Brain microvascular endothelial cell (primary cell): Measurements from ENCODE around the gene PATJ.
"Not testable (repeated sequence)": the region's sequence is repeated elsewhere in the genome, so short reads cannot be mapped to it uniquely, and the experiment has no call there.

Source experiments
- DNase-seq: peaks from one replicate; pipeline ENCODE4 v3.0.0-alpha.2; 2020
- H3K27ac ChIP-seq: fragments of 250-450 bp; sonication (Bioruptor Pico); 2 replicates; pipeline ENCODE4 v1.5.1; 2020; ENCODE audit warnings: mild to moderate bottlenecking, moderate library complexity
- H3K27me3 ChIP-seq: fragments of 250-450 bp; sonication (Bioruptor Pico); replicated peaks from 2 replicates; pipeline ENCODE4 v1.5.1; 2020; ENCODE audit warnings: mild to moderate bottlenecking
- H3K36me3 ChIP-seq: fragments of 250-450 bp; sonication (Bioruptor Pico); replicated peaks from 2 replicates; pipeline ENCODE4 v1.5.1; 2020; ENCODE audit warnings: mild to moderate bottlenecking
- H3K4me3 ChIP-seq: 2 replicates; pipeline ENCODE4 v1.5.1; 2011; ENCODE audit warnings: low read depth, mild to moderate bottlenecking, control low read depth, low read length, moderate library complexity
- in situ Hi-C: cut with HindIII; loops from 2 replicates; pipeline ENCODE4 v1.10.0; 2017; ENCODE audit warnings: low sequenced_read_pairs, low pct_ligation_motif_present
- TF ChIP-seq, protein P1 (sequence below): IDR thresholded peaks from 2 replicates; pipeline ENCODE4 v1.5.1; 2011; ENCODE audit warnings: low read depth, mild to moderate bottlenecking, moderate library complexity, low read length, control low read depth, inconsistent platforms; ENCODE audit errors: missing control alignments

PATJ gene

GRCh38 chr1:61892977-61893376, 150.7 kb downstream of the PATJ start:
- Histone ChIP-seq H3K27me3 (no peaks in the 10 kb centered on the region), H3K4me3 (no peak overlapping the region), H3K36me3 (no peaks in the 10 kb centered on the region), H3K27ac (no peak overlapping the region)
- TF ChIP-seq, protein P1, sequence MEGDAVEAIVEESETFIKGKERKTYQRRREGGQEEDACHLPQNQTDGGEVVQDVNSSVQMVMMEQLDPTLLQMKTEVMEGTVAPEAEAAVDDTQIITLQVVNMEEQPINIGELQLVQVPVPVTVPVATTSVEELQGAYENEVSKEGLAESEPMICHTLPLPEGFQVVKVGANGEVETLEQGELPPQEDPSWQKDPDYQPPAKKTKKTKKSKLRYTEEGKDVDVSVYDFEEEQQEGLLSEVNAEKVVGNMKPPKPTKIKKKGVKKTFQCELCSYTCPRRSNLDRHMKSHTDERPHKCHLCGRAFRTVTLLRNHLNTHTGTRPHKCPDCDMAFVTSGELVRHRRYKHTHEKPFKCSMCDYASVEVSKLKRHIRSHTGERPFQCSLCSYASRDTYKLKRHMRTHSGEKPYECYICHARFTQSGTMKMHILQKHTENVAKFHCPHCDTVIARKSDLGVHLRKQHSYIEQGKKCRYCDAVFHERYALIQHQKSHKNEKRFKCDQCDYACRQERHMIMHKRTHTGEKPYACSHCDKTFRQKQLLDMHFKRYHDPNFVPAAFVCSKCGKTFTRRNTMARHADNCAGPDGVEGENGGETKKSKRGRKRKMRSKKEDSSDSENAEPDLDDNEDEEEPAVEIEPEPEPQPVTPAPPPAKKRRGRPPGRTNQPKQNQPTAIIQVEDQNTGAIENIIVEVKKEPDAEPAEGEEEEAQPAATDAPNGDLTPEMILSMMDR = no peak
- no peak for DNase-seq
- in situ Hi-C loops = no loop called here

- H3K36me3 ChIP-seq, in situ Hi-C loops, DNase-seq, H3K4me3 ChIP-seq, H3K27ac ChIP-seq, H3K27me3 ChIP-seq: not testable (repeated sequence)
Observed at GRCh38 chr1:61894296-61894695, 152.0 kb downstream of the PATJ start.

GRCh38 chr1:61895175-61895574, 152.9 kb downstream of the PATJ start:
- H3K27me3 ChIP-seq = no peaks in the 10 kb centered on the region
- in situ Hi-C loops = no loop called here
- TF ChIP-seq, protein P1 = no peak
- H3K27ac ChIP-seq = no peak overlapping the region
- H3K4me3 ChIP-seq = no peak overlapping the region
- no peak for DNase-seq
- H3K36me3 ChIP-seq = no peaks in the 10 kb centered on the region

GRCh38 chr1:61898658-61899057, 156.4 kb downstream of the PATJ start:
- Histone ChIP-seq H3K27me3 (no peaks in the 10 kb centered on the region), H3K27ac (no peak overlapping the region), H3K36me3 (no peaks in the 10 kb centered on the region), H3K4me3 (no peak overlapping the region)
- TF ChIP-seq, protein P1 = no peak
- DNase-seq = no peak
- in situ Hi-C loops = no loop called here

DNA sequence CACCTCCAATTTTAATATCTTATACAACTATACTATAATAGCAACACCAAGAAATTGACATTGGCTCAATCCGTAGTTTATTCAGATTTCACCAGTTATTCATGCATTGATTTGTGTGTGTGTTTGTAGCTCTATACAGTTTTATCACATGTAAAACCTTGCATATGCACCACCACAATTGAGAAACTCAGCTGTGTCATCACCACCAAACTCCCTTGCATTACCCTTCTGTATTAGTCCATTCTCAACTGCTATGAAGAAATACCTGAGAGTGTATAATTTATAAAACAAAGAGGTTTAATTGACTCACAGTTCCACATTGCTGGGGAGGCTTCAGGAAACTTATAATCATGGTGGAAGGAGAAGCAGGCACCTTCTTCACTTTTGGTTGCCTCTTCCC, 162.1 kb downstream of the PATJ start:
- Histone ChIP-seq H3K27ac (no peak overlapping the region), H3K36me3 (no peaks in the 10 kb centered on the region), H3K4me3 (no peak overlapping the region), H3K27me3 (no peaks in the 10 kb centered on the region)
- TF ChIP-seq, protein P1 = no peak
- in situ Hi-C loops = no loop called here
- no peak for DNase-seq

DNA sequence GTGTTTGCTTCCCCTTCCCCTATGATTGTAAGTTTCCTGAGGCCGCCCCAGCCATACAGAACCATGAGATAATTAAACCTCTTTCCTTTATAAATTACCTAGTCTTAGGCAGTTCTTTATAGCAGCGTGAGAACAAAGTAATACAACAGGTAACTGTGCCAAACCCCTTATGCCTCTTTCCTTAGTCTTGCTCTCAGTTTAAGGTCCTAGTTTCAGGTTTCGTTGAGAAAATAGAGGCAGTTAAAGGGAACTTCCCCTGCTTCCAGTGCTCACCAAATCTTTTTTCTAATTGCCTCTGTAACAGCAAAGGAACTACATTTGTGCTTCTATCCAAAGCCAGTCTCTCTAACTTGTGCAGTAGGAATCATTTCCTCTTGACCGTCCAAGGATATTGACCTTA, 164.8 kb downstream of the PATJ start:
- DNase-seq = no peak
- in situ Hi-C loops = no loop called here
- Histone ChIP-seq H3K36me3 (no peaks in the 10 kb centered on the region), H3K27ac (no peak overlapping the region), H3K27me3 (no peaks in the 10 kb centered on the region), H3K4me3 (no peak overlapping the region)
- TF ChIP-seq, protein P1 = no peak
